ENCODE results near the gene FSTL4. TPM values are rescaled to one million over a fixed set of nuclear protein-coding genes. Genes with fewer than 3 reads are reported as not detected.

The FSTL4 gene
- total and polyA plus RNA-seq, 4 donors: 0.42 TPM; not detected in 3

DNA sequence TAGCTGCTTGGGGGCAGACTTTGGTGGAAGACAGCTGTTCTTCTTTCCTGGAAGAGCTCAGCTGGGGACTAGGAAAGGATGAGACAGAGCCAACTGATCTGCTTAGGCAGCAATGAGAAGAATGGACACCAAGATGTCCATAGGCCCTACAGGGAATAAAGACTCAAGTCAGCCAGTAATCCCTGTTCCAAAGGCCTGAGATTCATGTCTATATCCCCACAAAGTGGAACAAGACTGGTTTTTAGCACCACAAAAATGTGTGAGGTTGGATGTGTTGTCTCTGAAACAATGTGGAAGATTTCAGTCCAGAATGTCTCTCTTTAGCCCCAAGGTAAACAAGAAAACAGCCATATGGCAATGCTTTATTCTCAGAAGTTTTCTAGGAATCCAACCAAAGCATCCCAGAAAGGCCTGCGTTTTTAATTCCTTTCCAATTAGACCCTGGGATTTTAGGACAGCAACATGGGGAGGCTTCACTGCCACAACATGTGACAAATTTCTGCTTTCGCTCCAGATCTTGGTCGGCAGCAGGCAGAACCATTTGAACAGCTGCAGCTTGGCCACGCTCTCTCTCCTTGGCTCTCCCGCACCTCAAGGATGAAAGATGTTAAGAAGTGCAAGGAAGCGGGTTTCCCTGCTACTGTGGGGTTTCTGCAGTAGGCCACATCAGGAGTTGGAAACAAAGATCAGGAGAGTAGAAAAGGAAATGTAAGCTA is 245.1 kb downstream of the FSTL4 start:
- Histone ChIP-seq H3K27ac (ENCODE audit: low read depth in 1 of 2, low read length in 2 of 2) (no peak overlapping the region), H3K27me3 (ENCODE audit: control insufficient read depth in 1 of 2, insufficient read depth in 2 of 2, low read length in 1 of 2) (no peaks in the 10 kb centered on the region), H3K4me1 (ENCODE audit: control insufficient read depth in 1 of 2, insufficient read depth in 2 of 2, low read length in 2 of 2) (no peaks in the 10 kb centered on the region), H3K9me3 (ENCODE audit: control insufficient read depth, low read length) (no peaks in the 10 kb centered on the region), H3K36me3 (ENCODE audit: control insufficient read depth in 1 of 2, insufficient read depth in 2 of 2, low read length in 1 of 2) (no peaks in the 10 kb centered on the region), H3K4me3 (ENCODE audit: low read length in 2 of 2) (no peak overlapping the region)
- 46 to 59% methylated on average over 6 of the region's 6 CpGs for WGBS, 2 donors
- ATAC-seq (ENCODE audit: low FRiP score) (no peak), DNase-seq (no peak)
- intact Hi-C loops (cut with DNase I): no loop called here

DNA sequence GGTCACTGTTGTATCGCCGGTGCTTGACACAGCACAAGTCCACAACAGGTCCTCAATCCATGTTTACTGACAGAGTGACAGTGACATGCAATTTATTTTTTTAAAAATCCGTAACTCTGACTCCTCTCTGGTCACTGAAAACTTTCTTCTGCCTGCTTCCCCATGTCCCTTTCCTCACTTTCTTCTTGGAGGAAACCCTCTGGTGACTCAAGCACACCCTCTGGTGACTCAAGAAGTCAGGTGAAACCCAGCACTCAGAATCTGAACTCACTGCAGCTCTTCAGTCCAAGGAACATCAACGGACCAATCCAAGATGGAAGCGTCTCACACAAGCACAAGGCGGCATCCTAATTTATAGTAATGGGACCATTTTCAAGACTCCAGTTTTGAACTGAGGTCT is 245.9 kb downstream of the FSTL4 start:
- Histone ChIP-seq H3K4me1 (ENCODE audit: control insufficient read depth in 1 of 2, insufficient read depth in 2 of 2, low read length in 2 of 2) (no peaks in the 10 kb centered on the region), H3K27me3 (ENCODE audit: control insufficient read depth in 1 of 2, insufficient read depth in 2 of 2, low read length in 1 of 2) (no peaks in the 10 kb centered on the region), H3K27ac (ENCODE audit: low read depth in 1 of 2, low read length in 2 of 2) (no peak overlapping the region), H3K36me3 (ENCODE audit: control insufficient read depth in 1 of 2, insufficient read depth in 2 of 2, low read length in 1 of 2) (no peaks in the 10 kb centered on the region), H3K9me3 (ENCODE audit: control insufficient read depth, low read length) (no peaks in the 10 kb centered on the region), H3K4me3 (ENCODE audit: low read length in 2 of 2) (no peak overlapping the region)
- 92 to 93% methylated on average over 6 of the region's 6 CpGs for WGBS, 2 donors
- no peak for DNase-seq
- intact Hi-C loops (cut with DNase I): no loop called here
- ATAC-seq (ENCODE audit: low FRiP score): no peak

DNA sequence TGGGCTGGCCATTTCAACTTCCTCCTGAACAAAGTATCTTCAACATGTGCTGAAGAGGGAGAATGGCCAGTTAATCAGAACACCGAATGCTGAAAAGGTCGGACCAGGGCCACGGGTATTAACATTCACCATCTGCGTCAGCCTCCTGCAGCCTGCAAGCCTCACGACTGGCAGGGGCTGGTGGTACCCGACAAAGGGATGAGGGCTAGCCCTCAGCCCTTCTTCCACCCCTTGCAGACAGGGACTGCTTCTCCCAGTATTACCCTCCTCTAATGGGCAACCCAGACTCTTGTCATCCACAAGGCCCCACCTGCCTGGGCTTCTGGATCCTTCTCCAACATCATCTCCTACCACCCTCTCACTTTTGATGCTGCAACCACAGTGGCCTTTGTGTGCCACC is 246.6 kb downstream of the FSTL4 start:
- H3K9me3 ChIP-seq (ENCODE audit: control insufficient read depth, low read length): no peaks in the 10 kb centered on the region
- no peaks in the 10 kb centered on the region for H3K36me3 ChIP-seq (ENCODE audit: control insufficient read depth in 1 of 2, insufficient read depth in 2 of 2, low read length in 1 of 2)
- 81 to 84% methylated on average over 6 of the region's 6 CpGs for WGBS, 2 donors
- no peak for ATAC-seq (ENCODE audit: low FRiP score)
- no peak overlapping the region for H3K4me3 ChIP-seq (ENCODE audit: low read length in 2 of 2)
- intact Hi-C loops (cut with DNase I): no loop called here
- H3K4me1 ChIP-seq (ENCODE audit: control insufficient read depth in 1 of 2, insufficient read depth in 2 of 2, low read length in 2 of 2): no peaks in the 10 kb centered on the region
- no peak overlapping the region for H3K27ac ChIP-seq (ENCODE audit: low read depth in 1 of 2, low read length in 2 of 2)
- no peak for DNase-seq
- H3K27me3 ChIP-seq (ENCODE audit: control insufficient read depth in 1 of 2, insufficient read depth in 2 of 2, low read length in 1 of 2): no peaks in the 10 kb centered on the region

DNA sequence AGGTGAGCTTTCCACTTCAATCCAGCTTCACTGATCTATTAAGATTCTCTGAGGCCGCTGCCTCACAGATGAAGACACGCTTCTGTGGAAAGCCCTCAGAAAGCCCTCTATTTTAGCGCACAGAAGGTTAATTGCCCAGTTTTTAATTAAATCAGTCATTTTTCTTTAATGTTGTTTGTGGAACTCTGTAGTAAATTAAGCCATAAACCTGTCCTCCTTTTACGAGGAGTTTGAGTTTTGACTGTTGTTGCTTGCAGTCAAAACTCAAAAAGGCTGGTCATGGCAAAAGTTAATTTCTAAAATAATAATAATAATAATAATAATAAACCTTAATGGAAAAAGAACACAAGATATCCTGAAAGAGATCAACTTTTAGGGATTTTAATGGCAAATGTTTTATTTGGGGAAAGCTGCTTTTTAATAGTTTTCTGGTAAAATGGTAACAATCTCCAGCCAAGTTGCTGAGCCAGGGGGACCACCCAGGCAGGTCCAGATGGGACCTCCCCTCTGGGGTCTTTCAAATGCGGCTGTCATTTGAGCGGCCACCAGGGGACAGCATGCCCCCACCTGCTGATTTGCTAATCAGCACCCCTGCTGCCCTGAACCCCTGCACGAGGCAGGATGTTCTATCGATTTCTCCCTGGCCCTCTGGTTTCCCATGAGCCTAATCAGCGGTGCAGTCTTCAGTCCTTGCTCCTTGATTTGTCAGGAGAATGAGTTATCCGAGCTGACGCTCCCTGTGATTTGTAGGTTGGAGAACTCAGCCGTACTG is 247.2 kb downstream of the FSTL4 start:
- no peak for DNase-seq
- Histone ChIP-seq H3K4me1 (ENCODE audit: control insufficient read depth in 1 of 2, insufficient read depth in 2 of 2, low read length in 2 of 2) (no peaks in the 10 kb centered on the region), H3K27me3 (ENCODE audit: control insufficient read depth in 1 of 2, insufficient read depth in 2 of 2, low read length in 1 of 2) (no peaks in the 10 kb centered on the region), H3K9me3 (ENCODE audit: control insufficient read depth, low read length) (no peaks in the 10 kb centered on the region), H3K27ac (ENCODE audit: low read depth in 1 of 2, low read length in 2 of 2) (no peak overlapping the region), H3K36me3 (ENCODE audit: control insufficient read depth in 1 of 2, insufficient read depth in 2 of 2, low read length in 1 of 2) (no peaks in the 10 kb centered on the region), H3K4me3 (ENCODE audit: low read length in 2 of 2) (no peak overlapping the region)
- WGBS, 2 donors: 57 to 58% methylated on average over 12 of the region's 12 CpGs
- ATAC-seq (ENCODE audit: low FRiP score): no peak
- intact Hi-C loops (cut with DNase I): no loop called here

DNA sequence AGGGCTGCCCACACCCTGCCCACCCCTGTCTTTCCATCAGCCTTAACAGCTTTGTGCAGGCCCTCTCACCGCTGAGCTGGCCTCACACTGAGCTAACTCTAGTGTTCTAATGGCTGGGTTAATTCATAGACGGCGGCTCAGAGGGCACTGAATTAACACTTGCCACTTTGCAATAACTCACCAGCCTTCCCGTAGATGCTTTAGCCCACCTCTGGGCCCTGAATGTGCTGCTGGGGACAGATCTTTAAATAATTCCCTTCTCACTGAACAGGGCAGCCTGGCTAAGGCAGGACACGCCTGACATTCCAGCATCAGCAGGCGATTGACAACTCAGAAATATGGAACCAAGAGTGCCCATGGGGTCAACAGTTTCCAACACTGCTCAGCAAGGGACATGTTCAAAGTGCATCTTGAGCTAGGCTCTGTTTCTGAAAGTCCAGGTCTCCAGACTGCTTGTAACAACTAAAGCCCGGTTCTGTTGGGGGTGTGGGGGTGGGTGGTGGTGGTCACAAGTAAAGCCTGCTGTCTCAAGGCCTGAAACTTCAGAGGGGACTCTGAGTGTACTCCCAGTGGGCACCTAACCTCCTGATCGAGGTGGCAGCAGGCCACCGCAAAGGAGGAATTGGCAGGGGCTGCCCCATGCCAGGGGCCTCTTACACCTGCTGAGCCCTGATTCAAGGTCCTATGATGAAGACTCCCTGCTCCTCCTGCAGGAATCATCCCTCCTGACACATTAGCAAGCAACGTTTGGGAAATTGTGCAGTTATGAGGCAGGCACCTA is 248.3 kb downstream of the FSTL4 start:
- H3K9me3 ChIP-seq (ENCODE audit: control insufficient read depth, low read length): no peaks in the 10 kb centered on the region
- no peaks in the 10 kb centered on the region for H3K36me3 ChIP-seq (ENCODE audit: control insufficient read depth in 1 of 2, insufficient read depth in 2 of 2, low read length in 1 of 2)
- DNase-seq (no peak), ATAC-seq (ENCODE audit: low FRiP score) (no peak)
- 76 to 79% methylated on average over 10 of the region's 10 CpGs for WGBS, 2 donors
- no peaks in the 10 kb centered on the region for H3K4me1 ChIP-seq (ENCODE audit: control insufficient read depth in 1 of 2, insufficient read depth in 2 of 2, low read length in 2 of 2)
- no peaks in the 10 kb centered on the region for H3K27me3 ChIP-seq (ENCODE audit: control insufficient read depth in 1 of 2, insufficient read depth in 2 of 2, low read length in 1 of 2)
- H3K27ac ChIP-seq (ENCODE audit: low read depth in 1 of 2, low read length in 2 of 2): no peak overlapping the region
- H3K4me3 ChIP-seq (ENCODE audit: low read length in 2 of 2): no peak overlapping the region
- intact Hi-C loops (cut with DNase I): no loop called here

DNA sequence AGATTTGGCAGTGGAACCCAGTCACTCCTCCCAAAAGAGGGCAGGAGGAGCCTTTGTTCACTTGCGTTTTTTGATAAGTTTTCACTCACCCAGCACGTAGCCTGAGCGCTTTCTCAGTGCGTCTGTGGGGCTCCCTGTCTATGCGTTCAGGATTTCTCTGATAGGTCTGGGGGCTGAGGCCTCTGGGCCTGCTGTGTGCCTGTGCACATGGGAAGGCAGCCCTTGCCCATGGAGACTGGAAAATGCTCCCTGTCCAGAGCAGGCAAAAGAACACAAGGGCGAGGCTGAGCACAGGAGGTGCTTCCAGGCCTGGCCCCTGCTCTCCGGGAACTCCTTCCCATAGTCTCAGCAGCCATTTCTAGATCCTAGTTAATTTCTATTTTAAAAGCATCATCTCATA is 249.9 kb downstream of the FSTL4 start:
- DNase-seq: no peak
- H3K36me3 ChIP-seq (ENCODE audit: control insufficient read depth in 1 of 2, insufficient read depth in 2 of 2, low read length in 1 of 2): no peaks in the 10 kb centered on the region
- no peaks in the 10 kb centered on the region for H3K9me3 ChIP-seq (ENCODE audit: control insufficient read depth, low read length)
- 61 to 66% methylated on average over 7 of the region's 7 CpGs for WGBS, 2 donors
- no peaks in the 10 kb centered on the region for H3K27me3 ChIP-seq (ENCODE audit: control insufficient read depth in 1 of 2, insufficient read depth in 2 of 2, low read length in 1 of 2)
- intact Hi-C loops (cut with DNase I): no loop called here
- no peaks in the 10 kb centered on the region for H3K4me1 ChIP-seq (ENCODE audit: control insufficient read depth in 1 of 2, insufficient read depth in 2 of 2, low read length in 2 of 2)
- H3K27ac ChIP-seq (ENCODE audit: low read depth in 1 of 2, low read length in 2 of 2): no peak overlapping the region
- ATAC-seq (ENCODE audit: low FRiP score): no peak
- H3K4me3 ChIP-seq (ENCODE audit: low read length in 2 of 2): no peak overlapping the region

DNA sequence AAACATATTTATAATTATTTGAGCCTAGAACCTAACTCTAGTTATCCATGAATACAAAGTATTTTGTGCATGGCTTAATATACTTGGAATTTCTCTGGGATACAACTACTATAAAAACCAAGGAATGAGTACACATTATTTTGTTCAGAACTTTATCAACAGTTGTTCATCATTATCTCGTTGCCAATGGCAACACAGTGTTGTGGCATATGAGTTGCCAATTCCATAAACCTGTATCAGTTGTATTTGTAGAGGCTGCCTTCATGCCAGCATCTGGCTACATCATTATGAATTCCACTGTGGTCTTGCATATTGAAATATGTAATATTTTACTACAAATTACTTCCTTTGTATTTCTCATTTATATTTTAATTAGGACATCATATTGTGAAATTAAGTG is 250.4 kb downstream of the FSTL4 start:
- DNase-seq: no peak
- H3K4me1 ChIP-seq (ENCODE audit: control insufficient read depth in 1 of 2, insufficient read depth in 2 of 2, low read length in 2 of 2): no peaks in the 10 kb centered on the region
- H3K27me3 ChIP-seq (ENCODE audit: control insufficient read depth in 1 of 2, insufficient read depth in 2 of 2, low read length in 1 of 2): no peaks in the 10 kb centered on the region
- H3K36me3 ChIP-seq (ENCODE audit: control insufficient read depth in 1 of 2, insufficient read depth in 2 of 2, low read length in 1 of 2): no peaks in the 10 kb centered on the region
- 60 to 65% methylated on average over 1 of the region's 1 CpG for WGBS, 2 donors
- H3K4me3 ChIP-seq (ENCODE audit: low read length in 2 of 2): no peak overlapping the region
- no peak overlapping the region for H3K27ac ChIP-seq (ENCODE audit: low read depth in 1 of 2, low read length in 2 of 2)
- H3K9me3 ChIP-seq (ENCODE audit: control insufficient read depth, low read length): no peaks in the 10 kb centered on the region
- intact Hi-C loops (cut with DNase I): no loop called here
- no peak for ATAC-seq (ENCODE audit: low FRiP score)

DNA sequence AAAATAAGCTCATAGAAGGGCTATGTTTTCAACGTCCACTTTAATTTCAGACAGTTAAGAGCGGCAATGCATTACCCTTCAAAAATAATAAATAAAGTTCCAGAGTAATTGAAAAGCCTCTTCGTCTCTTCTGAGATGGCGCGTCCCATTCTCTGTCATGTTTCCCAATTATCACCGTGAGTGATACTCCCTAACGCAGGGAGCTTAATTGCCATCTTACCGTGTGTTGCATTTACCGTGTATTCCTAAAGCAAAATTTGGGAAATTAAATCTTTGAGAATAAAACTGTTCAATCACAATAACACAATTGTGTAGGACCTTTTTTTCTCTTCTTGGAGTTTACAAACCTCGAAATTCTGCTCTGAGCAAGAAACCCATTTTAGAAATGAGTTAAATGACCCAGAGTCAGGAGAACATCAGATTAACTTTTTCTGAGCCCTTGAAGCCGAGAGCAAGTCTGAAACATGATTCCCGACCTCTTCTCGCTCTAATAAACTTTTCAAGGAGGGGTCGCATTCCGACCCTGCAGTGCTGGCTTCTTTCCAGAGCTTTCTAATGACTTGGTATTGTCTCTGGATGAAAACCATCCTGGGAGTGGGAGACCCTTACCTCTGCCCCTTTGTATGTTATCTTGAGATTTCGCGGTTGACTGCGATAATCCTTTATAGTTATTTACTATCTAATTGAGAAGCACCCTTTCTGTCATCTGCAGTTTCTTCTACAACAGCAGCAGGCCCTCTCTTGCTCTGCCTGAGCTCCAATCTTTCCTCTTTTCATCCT is 251.5 kb downstream of the FSTL4 start:
- no peaks in the 10 kb centered on the region for H3K9me3 ChIP-seq (ENCODE audit: control insufficient read depth, low read length)
- ATAC-seq (ENCODE audit: low FRiP score) (no peak), DNase-seq (no peak)
- no peaks in the 10 kb centered on the region for H3K4me1 ChIP-seq (ENCODE audit: control insufficient read depth in 1 of 2, insufficient read depth in 2 of 2, low read length in 2 of 2)
- H3K27ac ChIP-seq (ENCODE audit: low read depth in 1 of 2, low read length in 2 of 2): no peak overlapping the region
- H3K36me3 ChIP-seq (ENCODE audit: control insufficient read depth in 1 of 2, insufficient read depth in 2 of 2, low read length in 1 of 2): no peaks in the 10 kb centered on the region
- intact Hi-C loops (cut with DNase I): no loop called here
- no peak overlapping the region for H3K4me3 ChIP-seq (ENCODE audit: low read length in 2 of 2)
- no peaks in the 10 kb centered on the region for H3K27me3 ChIP-seq (ENCODE audit: control insufficient read depth in 1 of 2, insufficient read depth in 2 of 2, low read length in 1 of 2)
- WGBS, 2 donors: 65% methylated on average over 18 of the region's 18 CpGs
